NCI-H69 (cell line): ENCODE measurements around the gene TNRC18.
"Not testable (repeated sequence)": the region's sequence is repeated elsewhere in the genome, so short reads cannot be mapped to it uniquely, and the experiment has no call there.

Experiments
- DNase-seq: peaks from one replicate; lab custom pipeline; 2025; lab: John Stamatoyannopoulos, UW

TNRC18 gene

GRCh38 chr7:5315761-5316160 is 107.9 kb downstream of the TNRC18 start:
- no peak for DNase-seq

- DNase-seq = no peak
Observed at GRCh38 chr7:5314864-5315263, 108.8 kb downstream of the TNRC18 start.

GRCh38 chr7:5313076-5313885 is 110.4 kb downstream of the TNRC18 start:
- DNase-seq = not testable (repeated sequence)

GRCh38 chr7:5312276-5313070 is 111.2 kb downstream of the TNRC18 start:
- not testable (repeated sequence) for DNase-seq

GRCh38 chr7:5310822-5311405 is 112.7 kb downstream of the TNRC18 start:
- no peak for DNase-seq

GRCh38 chr7:5309146-5309545 is 114.5 kb downstream of the TNRC18 start:
- DNase-seq = no peak

- DNase-seq = not testable (repeated sequence)
Observed at GRCh38 chr7:5307221-5308142, 116.2 kb downstream of the TNRC18 start.

- not testable (repeated sequence) for DNase-seq
Observed at GRCh38 chr7:5305050-5305449, 118.6 kb downstream of the TNRC18 start.

GRCh38 chr7:5303591-5304505 is 119.8 kb downstream of the TNRC18 start:
- no peak for DNase-seq

- DNase-seq = no peak
Observed at GRCh38 chr7:5303061-5303460, 120.6 kb downstream of the TNRC18 start.

- no peak for DNase-seq
Observed at GRCh38 chr7:5302577-5302976, 121.1 kb downstream of the TNRC18 start.

GRCh38 chr7:5300366-5300765 is 123.3 kb downstream of the TNRC18 start:
- DNase-seq = no peak

GRCh38 chr7:5296611-5297226 is 126.9 kb downstream of the TNRC18 start:
- DNase-seq = peak; percentile 91

GRCh38 chr7:5296015-5296610 is 127.5 kb downstream of the TNRC18 start:
- no peak for DNase-seq

GRCh38 chr7:5295039-5296014 is 128.3 kb downstream of the TNRC18 start:
- DNase-seq = no peak

GRCh38 chr7:5294169-5294987 is 129.3 kb downstream of the TNRC18 start:
- no peak for DNase-seq

- DNase-seq = not testable (repeated sequence)
Observed at GRCh38 chr7:5291711-5292335, 131.8 kb downstream of the TNRC18 start.
